CD4-positive, alpha-beta T cell treated with Interleukin-21 for 1 hour (primary cell): ENCODE results near the gene STARD13.

Experiments
- DNase-seq: peaks from one replicate; pipeline ENCODE4 v3.0.0-alpha.2; 2020

The STARD13 gene

DNA sequence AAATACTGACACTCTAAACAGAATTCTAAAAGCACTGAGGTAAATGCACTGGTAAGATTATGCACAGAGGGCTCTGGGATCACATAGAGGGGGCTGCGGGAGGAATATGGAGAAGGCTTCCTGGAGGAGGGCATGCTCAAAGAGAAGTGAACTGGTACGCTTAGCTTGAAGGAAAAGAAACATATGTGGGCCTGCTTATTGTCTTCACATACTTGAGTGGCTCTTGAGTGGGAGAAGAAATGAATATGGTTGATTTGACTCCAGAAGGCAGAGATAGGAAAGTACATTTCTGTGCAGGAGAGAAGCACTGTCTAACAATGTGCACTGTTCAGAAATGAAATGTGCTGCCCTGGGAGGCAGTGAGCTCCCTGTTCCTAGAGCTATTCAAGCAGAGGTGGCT is 178.2 kb downstream of the STARD13 start:
- DNase-seq: no peak

DNA sequence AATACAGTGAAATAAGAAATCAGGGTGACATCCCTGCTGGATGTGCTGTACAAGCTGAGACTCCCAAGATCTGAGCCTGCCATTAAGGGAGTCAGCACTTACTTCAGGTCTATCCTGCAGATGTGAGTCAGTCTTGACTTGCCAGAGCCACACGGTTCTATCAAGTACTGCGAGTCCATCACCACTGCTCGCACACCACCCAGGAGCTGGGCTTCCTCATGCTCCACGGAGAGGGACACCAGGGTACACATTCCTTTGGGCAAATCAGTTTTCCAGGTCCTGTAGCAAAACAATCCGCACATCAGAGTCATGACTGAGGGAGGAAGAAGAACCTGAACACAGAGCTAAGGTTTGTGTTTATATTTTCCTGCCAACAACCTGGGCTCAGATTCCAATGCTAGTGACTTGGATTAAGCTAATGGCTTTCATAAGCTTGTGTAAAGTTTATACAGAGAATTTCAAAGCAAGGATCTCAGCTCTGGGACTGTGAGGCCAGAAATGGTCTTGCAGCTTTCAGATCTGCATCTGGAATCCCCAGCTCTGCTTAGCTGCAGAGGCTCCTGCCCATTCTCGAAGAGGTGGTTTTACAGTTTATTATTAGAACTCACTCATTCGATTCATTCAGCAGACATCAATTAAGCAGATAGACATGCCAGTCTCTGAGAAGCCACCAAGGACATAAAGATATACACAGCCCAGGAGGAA is 178.7 kb downstream of the STARD13 start:
- no peak for DNase-seq

DNA sequence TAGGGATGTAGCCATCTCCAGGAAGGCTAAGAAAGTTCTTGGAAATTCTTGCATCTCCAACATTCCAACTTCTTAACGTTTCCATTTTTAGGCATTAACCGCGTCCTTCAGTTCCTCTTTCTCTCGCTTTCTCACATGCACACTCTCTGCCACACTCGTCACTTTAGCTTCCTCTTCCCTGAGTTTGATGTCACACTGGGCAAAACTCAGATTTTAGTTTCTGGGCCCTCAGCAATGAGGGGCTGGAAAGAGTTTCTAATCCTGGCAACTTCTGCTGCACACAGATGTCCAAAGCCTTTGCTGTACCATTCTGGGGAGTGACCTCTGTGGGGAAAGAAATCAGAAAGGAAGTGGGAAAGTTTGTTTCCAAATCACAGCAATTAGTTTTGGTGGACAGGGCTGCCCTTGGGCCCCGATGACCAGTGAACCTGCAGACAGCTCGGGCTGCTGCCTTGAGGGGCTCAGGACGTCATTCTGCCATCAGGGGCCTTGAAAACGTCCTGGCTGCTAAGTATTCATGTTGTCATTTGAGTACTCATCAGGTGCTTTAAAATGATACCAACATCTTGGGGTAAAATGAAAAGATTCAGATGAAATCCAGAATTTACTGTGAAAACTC is 180.1 kb downstream of the STARD13 start:
- no peak for DNase-seq

DNA sequence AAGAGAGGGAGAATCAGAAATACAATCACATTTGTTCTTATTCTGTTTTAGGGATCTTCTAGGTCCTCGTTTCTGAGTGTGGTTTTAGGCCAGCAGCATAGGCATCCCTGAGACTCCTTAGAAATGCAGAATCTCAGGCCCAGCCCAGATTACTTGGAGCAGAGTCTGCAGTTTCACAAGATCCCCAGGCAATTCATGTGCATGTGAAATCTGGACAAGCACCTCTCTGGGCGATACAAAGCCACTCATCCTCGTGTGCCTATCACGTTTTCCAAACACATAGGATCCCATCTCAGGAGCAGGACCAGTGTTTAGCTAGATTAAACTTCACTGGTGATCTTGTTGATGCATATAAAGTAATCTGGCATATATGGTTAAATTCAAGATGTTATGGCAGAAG is 182.1 kb downstream of the STARD13 start:
- DNase-seq: no peak

DNA sequence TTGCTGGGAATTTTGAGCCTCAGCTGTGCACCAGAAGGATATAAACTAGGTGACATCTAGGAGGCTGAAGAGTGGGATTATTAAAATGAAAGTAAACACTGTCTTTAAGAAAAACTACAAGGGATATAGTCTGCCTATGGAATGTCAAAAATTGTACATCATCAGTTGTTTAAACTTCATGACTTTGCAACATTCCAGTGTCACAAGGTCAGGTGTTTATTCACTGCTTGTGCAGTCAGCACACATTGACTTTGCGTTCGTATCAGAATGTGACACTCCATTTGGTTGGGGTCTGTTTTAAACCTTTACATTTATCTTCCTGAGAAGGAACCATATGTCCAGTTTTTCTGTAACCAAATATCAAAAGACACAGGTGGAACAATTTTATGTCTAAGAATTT is 183.7 kb downstream of the STARD13 start:
- no peak for DNase-seq

DNA sequence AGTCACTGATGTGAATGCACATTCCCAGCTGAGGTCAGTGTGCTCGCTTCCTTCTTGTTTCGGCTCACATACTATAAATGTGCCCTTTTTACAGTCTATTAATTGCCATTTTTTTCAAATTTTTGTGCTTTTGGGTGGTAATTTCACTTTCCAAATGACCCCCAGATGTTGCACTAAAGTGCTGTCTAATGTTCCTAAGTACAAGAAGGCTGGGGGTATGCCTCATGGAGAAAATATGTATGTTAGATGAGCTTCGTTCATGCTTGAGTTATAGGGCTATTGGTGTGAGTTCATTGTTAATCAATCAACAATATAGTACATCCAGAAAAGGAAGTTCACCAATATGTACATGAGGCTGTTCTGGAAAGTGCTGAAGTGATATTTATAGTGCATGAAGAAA is 184.7 kb downstream of the STARD13 start:
- no peak for DNase-seq

DNA sequence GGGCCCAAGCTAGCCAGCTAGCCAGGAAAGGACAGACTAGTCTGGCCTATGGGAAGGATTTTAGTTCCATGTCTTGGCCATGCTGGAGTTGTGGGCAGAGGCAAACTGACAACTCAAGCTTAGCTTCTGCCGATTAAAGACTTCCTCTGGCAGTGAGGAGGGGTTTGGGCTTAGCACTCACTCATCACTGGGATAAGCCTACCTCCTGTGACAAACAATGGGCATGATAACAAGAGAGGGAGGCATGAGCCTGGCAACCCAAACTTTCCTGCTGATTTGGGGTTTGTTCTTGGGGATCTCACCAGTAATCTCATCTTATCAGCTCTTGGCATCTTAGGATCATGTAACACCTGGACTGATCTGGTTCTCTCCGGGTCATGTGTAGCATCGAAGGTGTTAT is 185.7 kb downstream of the STARD13 start:
- DNase-seq: no peak

DNA sequence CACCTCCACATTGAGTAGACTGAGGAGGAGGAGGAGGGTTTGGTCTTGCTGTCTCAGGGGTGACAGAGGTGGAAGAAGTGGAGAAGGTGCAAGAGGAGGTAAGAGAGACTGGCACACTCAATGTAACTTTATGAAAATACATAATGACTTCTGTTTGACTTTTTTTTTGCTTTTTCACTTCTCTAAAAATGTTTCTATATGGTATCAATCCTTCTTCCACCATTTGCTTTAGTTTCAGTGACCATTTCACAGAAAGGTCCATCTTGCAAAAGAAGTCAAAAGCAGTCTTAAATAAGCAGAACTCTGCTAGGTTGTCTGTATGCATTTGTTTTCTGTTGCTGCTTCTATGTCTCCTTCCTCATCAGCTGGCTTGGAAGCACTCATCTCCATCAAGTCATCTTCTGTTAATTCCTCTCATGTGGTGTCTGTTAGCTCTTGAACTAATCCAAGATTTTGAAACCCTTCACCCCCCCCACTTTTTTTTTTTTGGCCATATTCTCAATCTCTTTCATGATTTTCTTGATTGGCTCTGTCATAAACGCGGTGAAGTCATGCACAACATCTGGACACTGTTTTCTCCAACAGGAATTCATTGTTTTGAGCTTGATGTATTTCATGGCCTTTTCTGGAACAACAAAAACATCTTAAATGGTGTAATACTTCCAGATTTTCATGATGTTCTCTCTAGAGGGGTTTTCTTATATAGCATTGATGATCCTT is 188.5 kb downstream of the STARD13 start:
- DNase-seq: no peak

DNA sequence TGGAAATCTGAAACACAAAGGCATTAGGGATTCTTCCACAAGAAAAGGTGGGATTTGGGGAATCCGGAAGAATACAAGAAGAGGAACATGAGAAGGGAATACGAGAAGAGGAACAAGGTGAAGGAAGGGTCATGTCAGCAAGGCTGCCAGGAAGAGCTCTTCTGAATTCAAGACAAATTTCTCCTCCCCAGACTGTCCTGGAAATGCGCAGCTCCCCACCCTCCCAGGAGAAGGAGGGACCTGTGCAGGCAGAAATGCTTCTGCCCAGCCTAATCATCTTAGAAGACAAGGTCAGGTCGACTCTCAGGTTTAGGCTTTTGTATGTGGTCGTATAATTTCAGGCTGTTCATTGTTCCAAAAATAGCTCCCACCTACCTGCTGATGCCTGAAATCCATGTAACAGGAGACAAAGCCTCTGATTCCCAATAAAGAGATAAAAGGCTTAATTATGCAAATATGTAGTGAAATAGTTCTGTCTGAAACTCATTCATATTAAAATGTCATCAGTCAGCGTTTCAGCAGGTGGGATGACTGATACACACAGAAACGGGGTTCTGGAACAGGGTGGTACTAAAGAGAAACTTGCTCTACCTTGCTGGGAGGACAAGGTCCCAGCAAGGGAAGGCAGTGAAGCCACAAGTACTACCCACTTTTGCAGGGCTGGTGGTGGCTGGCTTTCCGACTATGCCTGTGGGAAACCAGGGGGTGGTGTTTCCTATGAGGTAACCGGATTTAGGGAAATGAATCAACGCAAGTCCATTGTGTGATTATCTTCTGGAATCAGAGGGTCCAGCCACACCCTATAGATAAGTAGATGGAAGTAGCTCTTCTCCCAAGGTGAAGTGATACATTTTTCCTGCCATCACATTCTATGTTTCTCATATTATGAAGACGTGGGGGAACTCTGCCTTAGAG is 193.2 kb downstream of the STARD13 start:
- DNase-seq: no peak

DNA sequence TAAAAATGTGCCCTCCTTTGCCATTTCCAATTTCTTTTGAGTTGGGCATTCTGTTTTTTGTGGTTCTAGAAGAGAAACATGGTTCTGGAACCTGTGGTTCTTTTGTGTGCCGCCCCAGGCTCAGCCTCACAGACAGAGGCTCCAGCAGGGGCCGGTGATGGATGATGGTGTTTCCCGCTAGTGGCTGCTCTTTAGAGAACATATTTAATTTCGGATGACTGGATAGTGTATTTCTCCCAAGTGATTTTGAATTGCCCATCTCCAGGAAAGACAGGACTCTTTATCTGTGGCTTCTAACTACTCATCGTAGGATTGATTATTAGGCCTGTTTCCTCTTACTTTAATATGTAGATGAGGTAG is 194.2 kb downstream of the STARD13 start:
- DNase-seq: no peak

DNA sequence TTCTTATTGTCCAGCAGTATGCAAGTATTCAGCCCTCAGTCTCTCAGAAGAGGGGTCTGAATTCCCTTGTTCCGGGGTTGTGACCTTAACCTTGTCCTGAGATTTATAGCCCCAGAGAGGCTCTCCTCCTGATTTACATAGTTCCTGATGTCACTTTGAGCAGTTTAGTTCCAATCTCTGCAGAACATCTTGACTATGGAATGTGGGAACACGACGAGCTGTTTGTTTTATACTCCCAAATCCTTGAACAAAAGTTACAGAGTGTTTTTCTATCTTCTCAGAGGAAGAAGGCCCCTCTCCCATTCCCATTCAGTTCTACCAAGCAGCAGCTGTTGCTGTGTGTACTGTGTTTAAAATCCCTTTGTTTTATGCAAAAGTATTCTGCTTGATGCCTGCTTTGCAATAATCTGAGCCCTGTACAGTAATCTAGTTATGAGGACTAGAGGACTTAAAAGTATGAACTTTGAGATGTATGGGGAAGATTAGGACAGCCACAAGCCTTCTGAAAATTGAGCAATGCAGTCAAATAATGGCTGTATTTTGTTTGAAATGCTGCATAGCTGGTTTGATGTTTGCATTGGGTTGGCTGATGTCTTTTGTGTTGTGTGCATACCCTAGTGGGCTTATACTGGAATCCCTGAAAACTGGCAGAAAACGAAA is 194.7 kb downstream of the STARD13 start:
- DNase-seq: no peak

DNA sequence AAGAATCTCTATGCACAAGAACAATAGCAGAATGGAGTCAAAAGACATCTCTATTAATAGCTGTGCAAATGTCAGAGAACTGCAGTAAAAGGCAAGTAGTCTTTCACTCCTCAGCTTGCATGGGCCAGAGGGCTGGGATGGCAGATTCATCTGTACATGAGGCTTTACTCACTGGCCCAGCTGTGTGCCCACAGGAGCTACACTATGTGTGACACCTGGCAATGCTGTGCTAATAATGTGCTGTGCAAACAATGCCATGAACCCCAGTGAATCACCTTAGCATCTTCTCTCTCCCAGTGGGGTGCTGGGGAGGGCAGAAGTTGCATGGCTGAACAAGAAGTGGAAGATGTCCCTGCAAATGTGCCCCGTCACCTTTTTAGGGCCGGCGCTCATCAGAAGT is 196.2 kb downstream of the STARD13 start:
- no peak for DNase-seq

DNA sequence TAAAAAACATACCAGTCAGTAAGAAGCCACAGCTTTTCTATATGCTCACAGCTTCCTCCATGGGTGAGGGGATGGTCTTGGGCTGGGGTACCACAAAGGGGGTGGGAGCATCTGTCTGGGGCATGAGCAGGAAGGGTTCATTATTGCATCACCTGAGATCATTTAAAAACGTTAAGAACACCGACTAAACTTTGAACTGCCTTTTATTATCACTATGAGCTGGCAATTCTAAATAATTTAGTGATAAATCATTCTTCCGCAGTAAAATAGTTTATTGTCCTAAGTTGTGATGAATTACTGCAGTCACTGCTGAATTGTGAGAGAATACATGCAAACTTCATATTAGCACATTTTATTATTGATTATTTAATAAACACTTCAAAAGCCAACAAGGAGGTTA is 197.8 kb downstream of the STARD13 start:
- DNase-seq: no peak

DNA sequence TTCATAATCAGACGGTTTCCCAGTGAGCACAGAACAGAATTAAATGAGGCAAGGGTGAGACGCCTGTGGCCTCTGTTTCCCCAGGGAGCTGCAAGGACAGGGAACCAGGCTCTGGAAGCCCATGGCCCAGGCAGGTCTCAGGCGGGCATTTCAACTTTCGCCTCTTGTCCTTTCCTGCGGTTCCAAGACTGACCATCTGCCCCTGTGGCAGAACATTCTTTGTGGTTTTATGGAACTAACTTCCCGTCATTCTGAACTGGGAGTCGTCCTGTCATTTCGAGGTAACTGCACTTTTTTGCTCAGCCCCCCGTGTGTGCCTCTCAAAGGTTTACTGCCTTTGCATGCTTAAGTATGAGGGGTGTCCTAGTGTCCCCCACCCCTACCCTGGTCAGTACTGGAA is 198.5 kb downstream of the STARD13 start:
- no peak for DNase-seq

DNA sequence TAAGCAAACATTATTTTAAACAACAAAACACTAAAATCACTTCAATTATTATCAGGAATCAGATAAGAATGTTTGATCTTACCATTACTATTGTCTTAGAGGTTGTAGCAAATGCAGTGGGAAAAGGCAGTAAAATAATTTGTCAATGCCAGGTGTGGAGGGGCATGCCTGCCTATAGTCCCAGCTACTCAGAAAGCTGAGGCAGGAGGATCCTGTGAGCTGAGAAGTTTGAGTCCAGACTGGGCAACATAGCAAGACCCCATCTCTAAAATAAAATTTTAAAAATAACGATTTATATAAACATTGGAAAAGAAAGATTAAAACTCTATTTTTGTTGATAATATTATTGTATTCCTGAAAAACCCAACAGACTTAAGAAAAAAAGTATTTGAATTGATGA is 202.5 kb downstream of the STARD13 start:
- DNase-seq: no peak

DNA sequence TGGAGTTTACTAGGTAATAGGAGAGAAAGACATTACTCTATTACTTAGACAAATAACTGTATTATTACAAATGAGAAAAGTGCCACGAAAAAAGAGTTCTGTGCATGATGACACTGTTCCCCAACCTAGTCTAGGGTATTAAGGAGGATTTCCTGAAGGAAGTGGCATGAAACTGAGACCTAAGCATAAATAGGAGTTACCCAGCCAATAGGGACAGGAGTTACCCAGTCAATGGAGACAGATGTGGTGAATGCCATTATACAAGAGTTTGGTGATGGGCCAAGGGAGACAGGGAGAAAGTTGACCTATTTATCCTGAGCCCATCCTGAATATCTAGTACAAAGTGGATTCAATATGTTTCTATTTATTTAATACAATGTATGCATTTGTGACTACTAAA is 203.9 kb downstream of the STARD13 start:
- no peak for DNase-seq

DNA sequence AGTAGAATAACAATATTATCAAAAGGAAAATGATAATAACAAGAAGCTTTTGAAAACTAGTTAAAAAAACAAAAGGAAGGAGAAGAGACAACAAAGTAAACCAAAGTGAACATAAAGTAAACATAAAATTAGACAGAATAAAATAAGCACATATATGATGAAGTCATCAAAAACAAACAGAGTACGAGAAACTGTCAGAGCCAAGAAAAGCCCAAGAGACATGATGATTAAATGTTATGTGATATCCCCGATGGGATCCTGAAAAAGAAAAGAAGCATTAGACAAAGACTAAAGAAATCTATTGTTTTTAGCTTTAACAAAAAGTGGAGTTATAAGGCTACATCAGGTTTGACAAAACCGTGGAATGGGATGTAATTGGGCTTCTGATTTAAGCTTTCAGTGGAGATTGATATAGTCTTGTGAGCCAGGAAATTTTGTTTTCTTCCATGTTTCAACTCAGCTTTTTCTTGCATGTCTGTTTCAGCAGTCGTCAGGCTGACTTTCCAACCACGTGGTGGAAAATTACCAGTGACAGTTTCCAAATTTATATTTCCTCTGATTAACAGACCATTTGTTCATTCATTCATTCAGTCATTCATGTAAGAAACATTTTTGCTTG is 204.5 kb downstream of the STARD13 start:
- DNase-seq: no peak

DNA sequence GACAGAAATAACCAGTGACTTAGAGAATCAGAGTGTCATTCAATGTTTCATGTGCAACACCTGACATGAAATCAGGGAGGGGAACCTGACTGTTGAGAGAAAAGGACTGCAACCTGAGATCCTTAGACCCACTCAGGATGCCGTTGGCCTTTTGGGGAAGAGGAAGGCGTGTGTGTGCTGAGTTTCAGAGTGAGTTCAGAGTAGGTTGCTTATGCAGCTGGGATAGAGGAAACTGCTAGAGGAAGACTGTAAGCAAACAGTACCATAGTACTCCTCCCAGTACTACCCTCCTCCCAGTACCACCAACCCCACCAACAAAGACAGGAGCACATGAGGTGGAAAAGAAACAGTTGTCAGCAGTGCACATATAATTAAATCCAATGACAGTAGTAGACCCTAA is 205.6 kb downstream of the STARD13 start:
- no peak for DNase-seq

DNA sequence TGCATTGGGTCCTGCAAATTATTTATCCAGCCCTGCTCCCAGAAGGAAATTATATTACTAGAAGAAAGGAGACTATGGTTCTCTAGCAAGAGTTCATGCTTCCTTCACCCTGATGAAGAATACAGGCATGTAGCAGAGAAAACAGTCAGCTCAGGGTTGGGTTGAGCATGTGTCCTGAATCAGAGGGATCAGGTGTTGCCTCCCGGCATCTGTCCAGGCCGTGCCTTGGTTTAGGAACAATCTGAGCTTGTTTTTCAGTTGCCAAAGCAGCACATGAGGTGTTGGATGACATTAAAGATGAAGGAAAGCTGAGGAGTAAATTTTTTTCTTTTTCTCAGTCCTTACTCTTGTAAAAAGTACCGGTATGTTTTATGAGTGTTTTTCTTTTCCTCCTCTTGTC is 207.3 kb downstream of the STARD13 start:
- DNase-seq: no peak

DNA sequence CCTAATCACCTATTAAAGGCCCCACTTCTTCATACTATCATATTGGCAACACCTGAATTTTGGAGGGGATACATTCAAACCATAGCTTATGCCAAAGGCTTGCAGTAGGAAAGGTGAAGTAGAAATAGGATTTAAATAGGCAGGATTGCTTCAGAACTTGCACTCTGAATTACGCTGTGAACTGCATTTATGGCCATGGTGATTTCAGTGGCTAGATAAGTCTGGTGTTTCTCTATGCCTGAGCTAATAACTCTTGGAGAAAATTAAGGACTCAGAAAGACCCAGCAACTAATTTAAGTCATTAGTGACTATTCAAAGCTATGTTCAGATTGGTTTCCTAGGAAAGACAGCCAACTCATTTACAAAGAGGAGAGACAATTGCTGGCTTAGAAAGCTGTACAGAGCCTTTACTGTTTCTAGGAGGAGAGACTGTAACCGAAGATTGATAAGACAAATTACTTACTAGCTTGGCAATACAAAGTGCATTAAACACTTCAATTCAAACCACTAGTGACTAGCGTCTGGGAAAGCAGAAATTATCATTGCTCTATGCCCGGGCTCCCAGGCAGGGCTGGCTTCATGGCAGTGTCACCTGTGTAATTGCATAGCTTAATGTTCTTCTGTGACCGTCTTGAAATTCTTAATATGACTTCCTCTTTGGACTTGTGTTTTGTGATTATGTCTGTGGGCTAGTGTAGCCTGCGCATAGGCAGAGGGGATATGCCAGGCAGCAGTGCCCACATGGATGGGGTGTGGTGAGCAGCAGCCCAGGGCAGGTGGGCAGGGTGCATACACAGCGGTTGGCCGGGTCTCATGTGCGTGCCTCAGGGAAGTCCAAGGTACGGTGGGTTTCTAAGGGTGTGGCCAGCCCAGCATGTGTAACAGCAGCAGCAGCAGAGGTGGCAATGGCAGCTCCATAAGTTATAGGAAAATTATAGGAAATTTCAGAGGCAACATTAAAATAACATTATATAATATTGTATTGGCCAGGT is 209.3 kb downstream of the STARD13 start:
- no peak for DNase-seq

DNA sequence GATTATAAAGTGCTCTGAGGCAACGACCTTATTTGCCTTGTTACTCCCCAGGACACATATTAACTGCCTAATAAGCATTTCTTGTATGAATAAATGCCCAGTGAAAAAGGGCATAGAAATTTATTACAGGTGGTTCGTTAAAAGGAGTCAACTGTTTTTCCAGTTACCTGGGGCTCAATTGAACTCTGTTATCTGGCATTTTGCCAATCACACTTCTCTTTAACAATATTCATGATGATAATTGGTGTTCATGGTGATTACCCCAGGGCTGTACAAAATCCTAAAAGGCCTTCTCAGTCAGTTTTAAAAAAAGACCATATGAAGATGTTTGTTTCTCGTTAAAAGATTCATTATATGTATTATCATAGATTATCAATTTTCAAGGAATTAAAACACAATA is 212.2 kb downstream of the STARD13 start:
- no peak for DNase-seq
